NCI-H187 treated with DMSO at 0.1 percent for 48 hours (cell line): ENCODE data around the gene GIPC1.

Experiments
- DNase-seq: peaks from one replicate; lab custom pipeline; 2025; lab: John Stamatoyannopoulos, UW

The GIPC1 gene

GRCh38 chr19:14434543-14435319, 61.2 kb downstream of the GIPC1 start:
- no peak for DNase-seq

GRCh38 chr19:14433554-14434501, 62.1 kb downstream of the GIPC1 start:
- no peak for DNase-seq

GRCh38 chr19:14432791-14433553, 63.0 kb downstream of the GIPC1 start, which contains the start of gene PKN1:
Gene PKN1, plus strand, starts transcription at chr19:14433306. Its CDS starts 216 bp downstream, at chr19:14433522.
- no peak for DNase-seq

GRCh38 chr19:14430712-14431111, 65.2 kb downstream of the GIPC1 start:
- DNase-seq, result no peak

- no peak for DNase-seq
Observed at GRCh38 chr19:14428882-14429416, 67.0 kb downstream of the GIPC1 start.
